ENCODE results near the gene UBAC2.

- no peak for TF ChIP-seq EZH2 (IDR thresholded peaks at IDR 0.05; ENCODE audit: borderline replicate concordance, low read depth, low read length, severe bottlenecking)
- TF ChIP-seq, protein P1, sequence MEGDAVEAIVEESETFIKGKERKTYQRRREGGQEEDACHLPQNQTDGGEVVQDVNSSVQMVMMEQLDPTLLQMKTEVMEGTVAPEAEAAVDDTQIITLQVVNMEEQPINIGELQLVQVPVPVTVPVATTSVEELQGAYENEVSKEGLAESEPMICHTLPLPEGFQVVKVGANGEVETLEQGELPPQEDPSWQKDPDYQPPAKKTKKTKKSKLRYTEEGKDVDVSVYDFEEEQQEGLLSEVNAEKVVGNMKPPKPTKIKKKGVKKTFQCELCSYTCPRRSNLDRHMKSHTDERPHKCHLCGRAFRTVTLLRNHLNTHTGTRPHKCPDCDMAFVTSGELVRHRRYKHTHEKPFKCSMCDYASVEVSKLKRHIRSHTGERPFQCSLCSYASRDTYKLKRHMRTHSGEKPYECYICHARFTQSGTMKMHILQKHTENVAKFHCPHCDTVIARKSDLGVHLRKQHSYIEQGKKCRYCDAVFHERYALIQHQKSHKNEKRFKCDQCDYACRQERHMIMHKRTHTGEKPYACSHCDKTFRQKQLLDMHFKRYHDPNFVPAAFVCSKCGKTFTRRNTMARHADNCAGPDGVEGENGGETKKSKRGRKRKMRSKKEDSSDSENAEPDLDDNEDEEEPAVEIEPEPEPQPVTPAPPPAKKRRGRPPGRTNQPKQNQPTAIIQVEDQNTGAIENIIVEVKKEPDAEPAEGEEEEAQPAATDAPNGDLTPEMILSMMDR (IDR thresholded peaks at IDR 0.05; ENCODE audit: borderline replicate concordance, extremely low read depth, low read length, poor library complexity, severe bottlenecking), result no peak
These were observed 185.3 kb downstream of the UBAC2 start for GRCh38 chr13:99385940-99386339.

All from DND-41 (cell line).